NCI-H774 (cell line): ENCODE measurements around the gene SIK3.

Experiments
- DNase-seq: peaks from one replicate; lab custom pipeline; 2025; lab: John Stamatoyannopoulos, UW

Gene SIK3

DNA sequence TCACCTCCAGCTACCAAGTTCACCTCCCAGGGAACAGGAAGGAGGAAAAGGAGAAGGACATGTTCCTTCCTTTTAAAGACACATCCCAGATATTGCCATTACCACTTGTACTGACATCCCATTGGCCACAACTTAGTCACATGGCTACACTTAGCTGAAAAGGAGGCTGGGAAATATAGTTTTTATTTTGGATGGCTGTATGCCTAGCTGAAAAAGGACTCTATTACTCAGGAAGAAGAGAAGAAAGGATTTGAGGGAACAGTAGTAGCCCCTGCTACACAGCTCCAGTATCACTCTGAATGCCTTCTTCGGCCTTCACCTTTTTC, 304.5 kb downstream of the SIK3 start:
- DNase-seq, result no peak
